ENCODE results near the gene UBAP1.
"Not testable (repeated sequence)": the region's sequence is repeated elsewhere in the genome, so short reads cannot be mapped to it uniquely, and the experiment has no call there.

- not testable (repeated sequence) for TF ChIP-seq CTCF (IDR thresholded peaks at IDR 0.05 in 2 of 3, conservative IDR thresholded peaks at IDR 0.05 in 1 of 3; ENCODE audit: borderline replicate concordance in 1 of 3, insufficient read depth in 1 of 3, low read depth in 2 of 3, low read length in 2 of 3); POLR2A (IDR thresholded peaks at IDR 0.05; ENCODE audit: borderline replicate concordance, extremely low read depth, insufficient read depth, insufficient read length); YY1 (IDR thresholded peaks at IDR 0.05; ENCODE audit: extremely low read depth, insufficient replicate concordance, low read depth, low read length); ZNF274 (IDR thresholded peaks at IDR 0.05; ENCODE audit: low read depth, low read length); CEBPB (IDR thresholded peaks at IDR 0.05; ENCODE audit: low read depth); ATF3 (IDR thresholded peaks at IDR 0.05); POLR2AphosphoS5 (IDR thresholded peaks at IDR 0.05; ENCODE audit: low read depth, low read length); EGR1 (IDR thresholded peaks at IDR 0.05; ENCODE audit: low read depth)
These were observed 18.4 kb downstream of the UBAP1 start for GRCh38 chr9:34197286-34197685.

All from HCT116 (cell line).